ENCODE measurements around the gene LAMC3. TPM values are rescaled to one million over a fixed set of nuclear protein-coding genes. Genes with fewer than 3 reads are reported as not detected.

Gene LAMC3
- total RNA-seq, 1 experiment from 2014 or later = 0.28 TPM

DNA sequence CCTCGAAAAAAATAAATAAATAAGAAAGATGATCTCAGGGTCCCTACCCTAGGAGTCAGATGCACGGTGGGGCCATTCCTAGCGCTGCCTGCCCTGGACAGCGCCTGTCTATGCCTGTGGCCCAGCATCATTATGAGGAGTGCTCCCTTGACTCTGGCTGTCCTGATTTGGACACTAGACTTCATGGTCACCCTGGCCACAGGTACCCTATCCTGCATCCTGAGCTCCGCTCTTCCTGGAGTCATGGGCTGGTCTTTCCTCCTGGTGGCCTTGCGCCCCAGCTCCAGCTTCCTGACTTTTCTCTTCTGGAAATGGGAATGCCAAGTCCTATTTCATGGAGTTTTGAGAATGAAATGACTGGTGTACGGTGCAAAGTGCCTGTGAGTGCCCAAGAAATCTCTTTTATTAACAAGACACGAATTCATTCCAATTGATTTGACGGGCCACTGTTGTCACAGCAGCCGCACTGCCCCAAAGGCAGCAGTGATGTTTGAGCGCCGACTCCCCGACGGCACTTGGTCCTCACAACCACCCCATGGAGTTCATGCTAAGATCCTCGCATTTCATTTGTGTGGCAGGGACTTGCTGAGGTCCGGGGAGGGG, 86.8 kb downstream of the LAMC3 start:
- Histone ChIP-seq H3K9me3 (ENCODE audit: low read depth, low read length, poor library complexity, severe bottlenecking) (no peaks in the 10 kb centered on the region), H3K27me3 (replicated peaks; ENCODE audit: insufficient read depth, low read depth, low read length, poor library complexity) (peaks cover 7% of the 10 kb centered on the region), H3K36me3 (ENCODE audit: insufficient read depth, low read length, poor library complexity, severe bottlenecking) (no peaks in the 10 kb centered on the region), H3K27ac (ENCODE audit: low read depth, low read length, poor library complexity, severe bottlenecking) (no peak overlapping the region), H3K4me1 (ENCODE audit: insufficient read depth, low read length, poor library complexity, severe bottlenecking) (no peaks in the 10 kb centered on the region), H3K4me3 (ENCODE audit: low read depth, low read length, poor library complexity, severe bottlenecking) (peak overlapping the region; percentile 55)
- ChIA-PET CTCF (interaction anchor here (0.6 kb wide), 1 partner anchor 29 kb away, joined by 6 read pairs; no protein-coding TSS in a partner anchor), POLR2A (ENCODE audit: low non-redundant PET) (no interaction called here)
- intact Hi-C loops (cut with micrococcal nuclease; ENCODE audit: unreplicated experiment) = loop anchor here (1.0 kb wide), 1 partner anchor 23 kb away; no protein-coding TSS in a partner anchor
- no peak for DNase-seq (ENCODE audit: low spot score)
- no TSS peak for BruUV-seq (replicated peaks)
- TF ChIP-seq, protein P1, sequence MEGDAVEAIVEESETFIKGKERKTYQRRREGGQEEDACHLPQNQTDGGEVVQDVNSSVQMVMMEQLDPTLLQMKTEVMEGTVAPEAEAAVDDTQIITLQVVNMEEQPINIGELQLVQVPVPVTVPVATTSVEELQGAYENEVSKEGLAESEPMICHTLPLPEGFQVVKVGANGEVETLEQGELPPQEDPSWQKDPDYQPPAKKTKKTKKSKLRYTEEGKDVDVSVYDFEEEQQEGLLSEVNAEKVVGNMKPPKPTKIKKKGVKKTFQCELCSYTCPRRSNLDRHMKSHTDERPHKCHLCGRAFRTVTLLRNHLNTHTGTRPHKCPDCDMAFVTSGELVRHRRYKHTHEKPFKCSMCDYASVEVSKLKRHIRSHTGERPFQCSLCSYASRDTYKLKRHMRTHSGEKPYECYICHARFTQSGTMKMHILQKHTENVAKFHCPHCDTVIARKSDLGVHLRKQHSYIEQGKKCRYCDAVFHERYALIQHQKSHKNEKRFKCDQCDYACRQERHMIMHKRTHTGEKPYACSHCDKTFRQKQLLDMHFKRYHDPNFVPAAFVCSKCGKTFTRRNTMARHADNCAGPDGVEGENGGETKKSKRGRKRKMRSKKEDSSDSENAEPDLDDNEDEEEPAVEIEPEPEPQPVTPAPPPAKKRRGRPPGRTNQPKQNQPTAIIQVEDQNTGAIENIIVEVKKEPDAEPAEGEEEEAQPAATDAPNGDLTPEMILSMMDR (conservative IDR thresholded peaks at IDR 0.05; ENCODE audit: low read depth, low read length) = 0 out of 2 replicates have a peak, but pooled peaks have one; percentile 24
- TF ChIP-seq EZH2 (IDR thresholded peaks at IDR 0.05; ENCODE audit: borderline replicate concordance, low read depth, low read length, poor library complexity, severe bottlenecking) = no peak

DNA sequence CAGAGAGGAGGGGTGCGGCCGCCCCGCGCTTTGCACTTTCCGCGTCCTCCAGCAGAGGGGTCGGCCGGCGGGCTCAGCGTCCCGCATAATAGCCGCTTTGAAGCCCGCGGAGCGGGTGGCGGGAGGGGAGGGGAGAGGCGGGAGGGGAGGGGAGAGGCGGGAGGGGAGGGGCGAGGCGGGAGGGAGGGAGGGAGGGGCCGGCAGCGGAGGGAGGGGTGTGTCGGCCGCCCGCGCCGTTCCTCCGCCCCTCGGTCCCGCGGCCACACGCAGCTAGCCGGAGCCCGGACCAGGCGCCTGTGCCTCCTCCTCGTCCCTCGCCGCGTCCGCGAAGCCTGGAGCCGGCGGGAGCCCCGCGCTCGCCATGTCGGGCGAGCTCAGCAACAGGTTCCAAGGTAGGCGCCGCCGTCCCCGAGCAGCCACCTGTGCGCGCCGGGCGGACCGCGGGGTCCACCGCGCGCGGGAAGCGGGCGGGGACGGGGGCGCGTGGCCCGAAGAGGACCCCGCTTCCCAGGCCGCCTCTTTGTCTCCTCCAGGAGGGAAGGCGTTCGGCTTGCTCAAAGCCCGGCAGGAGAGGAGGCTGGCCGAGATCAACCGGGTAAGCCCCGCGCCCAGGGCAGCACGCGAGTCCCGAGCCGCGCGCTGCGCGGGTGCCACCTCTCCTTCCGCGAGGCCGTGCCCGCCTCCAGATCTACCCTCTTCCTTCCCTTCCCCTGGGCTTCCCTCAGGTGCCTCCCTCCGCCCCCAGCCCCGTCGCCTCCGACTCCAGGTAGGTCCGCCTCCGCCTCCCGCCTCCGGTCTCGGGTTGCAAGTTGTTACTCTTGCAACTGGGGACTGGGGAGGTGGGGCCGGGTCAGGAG, 87.5 kb downstream of the LAMC3 start, which contains the start of gene AIF1L:
Gene AIF1L (plus strand): TSS at position 263 of the 857 bp plus-strand sequence. CDS start 99 bp downstream, at position 362.
- Histone ChIP-seq H3K27me3 (replicated peaks; ENCODE audit: insufficient read depth, low read depth, low read length, poor library complexity) (peaks cover 7% of the 10 kb centered on the region), H3K27ac (ENCODE audit: low read depth, low read length, poor library complexity, severe bottlenecking) (no peak within 1 kb of the TSS), H3K36me3 (ENCODE audit: insufficient read depth, low read length, poor library complexity, severe bottlenecking) (no peaks in the 10 kb centered on the region), H3K9me3 (ENCODE audit: low read depth, low read length, poor library complexity, severe bottlenecking) (no peaks in the 10 kb centered on the region), H3K4me1 (ENCODE audit: insufficient read depth, low read length, poor library complexity, severe bottlenecking) (no peaks in the 10 kb centered on the region), H3K4me3 (ENCODE audit: low read depth, low read length, poor library complexity, severe bottlenecking) (peak within 1 kb of the TSS; percentile 55)
- BruUV-seq (replicated peaks) = no TSS peak
- no peak for TF ChIP-seq EZH2 (IDR thresholded peaks at IDR 0.05; ENCODE audit: borderline replicate concordance, low read depth, low read length, poor library complexity, severe bottlenecking)
- TF ChIP-seq, protein P1 (conservative IDR thresholded peaks at IDR 0.05; ENCODE audit: low read depth, low read length) = no peak
- intact Hi-C loops (cut with micrococcal nuclease; ENCODE audit: unreplicated experiment) = no loop called here
- ChIA-PET POLR2A (ENCODE audit: low non-redundant PET) (no interaction called here), CTCF (interaction anchor here (0.6 kb wide), 2 partner anchors 30 to 132 kb away, joined by 3 to 6 read pairs; no protein-coding TSS in a partner anchor)
- DNase-seq (ENCODE audit: low spot score) = peak; percentile 64

DNA sequence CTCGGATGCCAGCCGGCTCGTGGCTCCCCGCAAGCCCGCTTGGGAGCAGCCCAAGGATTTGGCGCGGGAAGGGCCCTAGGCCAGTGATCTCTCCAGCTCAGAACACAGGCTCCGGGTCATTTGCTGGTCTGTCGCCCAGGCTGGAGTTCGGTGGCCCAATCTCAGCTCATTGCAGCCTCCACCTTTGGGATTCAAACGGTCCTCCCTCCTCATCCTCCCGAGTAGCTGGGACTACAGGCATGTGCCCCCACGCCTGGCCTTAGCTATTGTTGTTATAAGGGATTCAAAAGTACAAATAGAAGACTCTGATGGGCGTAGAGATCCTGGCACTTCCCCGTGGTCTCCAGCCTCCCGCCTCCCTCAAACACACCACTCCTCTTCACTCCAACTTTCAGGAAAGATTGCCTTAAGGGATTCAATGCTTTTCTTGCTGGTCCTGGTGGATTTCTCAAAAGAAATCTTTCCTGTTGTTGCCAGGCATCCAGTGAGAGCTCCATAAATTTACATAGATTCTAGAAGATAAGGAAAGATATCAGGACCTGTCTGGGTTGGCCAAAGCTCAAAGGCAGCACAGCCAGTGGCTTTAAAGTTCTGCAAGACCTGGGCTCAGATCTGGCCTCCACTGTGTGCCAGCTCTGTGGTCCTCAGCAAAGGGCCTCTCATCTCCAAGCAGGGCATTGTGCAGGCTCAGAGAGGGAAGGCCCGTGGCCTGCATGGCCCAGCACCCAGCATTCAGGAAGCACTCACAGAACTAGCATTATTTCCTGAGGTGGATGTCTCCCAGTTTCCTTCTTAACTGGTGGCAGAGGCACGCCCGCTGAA, 88.4 kb downstream of the LAMC3 start:
- intact Hi-C loops (cut with micrococcal nuclease; ENCODE audit: unreplicated experiment) = no loop called here
- Histone ChIP-seq H3K4me1 (ENCODE audit: insufficient read depth, low read length, poor library complexity, severe bottlenecking) (no peaks in the 10 kb centered on the region), H3K4me3 (ENCODE audit: low read depth, low read length, poor library complexity, severe bottlenecking) (peak overlapping the region; percentile 55), H3K27ac (ENCODE audit: low read depth, low read length, poor library complexity, severe bottlenecking) (no peak overlapping the region), H3K36me3 (ENCODE audit: insufficient read depth, low read length, poor library complexity, severe bottlenecking) (no peaks in the 10 kb centered on the region), H3K9me3 (ENCODE audit: low read depth, low read length, poor library complexity, severe bottlenecking) (no peaks in the 10 kb centered on the region), H3K27me3 (replicated peaks; ENCODE audit: insufficient read depth, low read depth, low read length, poor library complexity) (peaks cover 7% of the 10 kb centered on the region)
- no peak for DNase-seq (ENCODE audit: low spot score)
- TF ChIP-seq, protein P1 (conservative IDR thresholded peaks at IDR 0.05; ENCODE audit: low read depth, low read length) = no peak
- TF ChIP-seq EZH2 (IDR thresholded peaks at IDR 0.05; ENCODE audit: borderline replicate concordance, low read depth, low read length, poor library complexity, severe bottlenecking) = no peak
- ChIA-PET CTCF (interaction anchor here (0.6 kb wide), 1 partner anchor 132 kb away, joined by 3 read pairs; no protein-coding TSS in a partner anchor), POLR2A (ENCODE audit: low non-redundant PET) (no interaction called here)
- BruUV-seq (replicated peaks) = no TSS peak

Measured in A673 (cell line).